Sigmoid colon (tissue), 7 donors: Measurements from ENCODE around the gene TRIM25. TPM values are rescaled to one million over a fixed set of nuclear protein-coding genes. Genes with fewer than 3 reads are reported as not detected.

Source experiments
- DNase-seq: peaks from one replicate; pipeline ENCODE4 v3.0.0-alpha.2; 2019
- H3K27ac ChIP-seq, 4 donors: fragments of 200-600 bp; sonication (generic); one replicate each; pipeline ENCODE4 v1.5.1; 2016 to 2019; ENCODE audit warnings: mild to moderate bottlenecking in 1 of 4
- H3K27me3 ChIP-seq, 3 donors: fragments of 200-600 bp; sonication (generic); one replicate each; pipeline ENCODE4 v1.5.1; 2019; ENCODE audit warnings: mild to moderate bottlenecking in 1 of 3
- H3K36me3 ChIP-seq, 4 donors: fragments of 200-600 bp; sonication (generic); one replicate each; pipeline ENCODE4 v1.5.1; 2016 to 2019
- H3K4me1 ChIP-seq, 4 donors: fragments of 200-600 bp; sonication (generic); one replicate each; pipeline ENCODE4 v1.5.1; 2017 to 2019
- H3K4me3 ChIP-seq, 4 donors: fragments of 200-600 bp; sonication (generic); one replicate each; pipeline ENCODE4 v1.5.1; 2017 to 2019; ENCODE audit warnings: mild to moderate bottlenecking in 2 of 4, moderate library complexity in 1 of 4
- H3K9me3 ChIP-seq, 4 donors: fragments of 200-600 bp in 3 of 4; sonication (generic) in 3 of 4; one replicate each; pipeline versions ENCODE4 v1.5.1 to v1.6.1; 2013 to 2019
- EP300 ChIP-seq, 4 donors: sonication (generic); formaldehyde crosslinking; IDR thresholded peaks; one replicate each; pipeline ENCODE4 v1.6.1; 2017; ENCODE audit warnings: antibody characterized with exemption in 4 of 4
- POLR2A ChIP-seq, 2 donors: fragments of 450-650 bp; IDR thresholded peaks; one replicate each; pipeline ENCODE4 v1.6.1; 2016; ENCODE audit warnings: antibody characterized with exemption in 2 of 2, mild to moderate bottlenecking in 2 of 2, moderate library complexity in 2 of 2
- POLR2AphosphoS5 ChIP-seq, 4 donors: sonication (generic); formaldehyde crosslinking; IDR thresholded peaks; one replicate each; pipeline ENCODE4 v1.6.1; 2017; ENCODE audit warnings: antibody characterized with exemption in 4 of 4
- whole genome bisulfite sequencing, 2 donors: extraction: QIAGEN DNeasy Blood & Tissue Kit; methylation state at CpG; one replicate each; pipeline ENCODE4 v1.1.7; 2013; 5-methylcytosine and 5-hydroxymethylcytosine counted together
- intact Hi-C: fragments of 100-400 bp; cut with DNase I; formaldehyde crosslinking; loops from one replicate; pipeline ENCODE4 v1.15.1; 2023
- polyA plus RNA-seq, 3 donors: library from polyadenylated mRNA; stranded (reverse); fragments of 200-250 nt; gene quantifications; one replicate each; pipeline ENCODE4 v1.2.3, GENCODE V29; 2013
- total RNA-seq, 4 donors: library from RNA; depleted of rRNA; stranded (reverse); fragments of >200 nt; gene quantifications; one replicate each; pipeline ENCODE4 v1.1.0, GENCODE V29; 2016
- TF ChIP-seq, protein P1 (sequence below), 4 experiments: fragments of 450-650 bp in 3 of 4; fragments of 200-600 bp in 1 of 4; IDR thresholded peaks; one replicate each; pipeline ENCODE4 v1.5.1; 2016 to 2019; ENCODE audit warnings: antibody characterized with exemption in 4 of 4, mild to moderate bottlenecking in 3 of 4, moderate library complexity in 2 of 4
- donor health status: healthy with polysubstance abuse.
- donor health status: Bipolar disorder and iron deficiency.
- donor health status: healthy.

Gene TRIM25
- total and polyA plus RNA-seq, 7 donors, result 10.8 to 51.6 (median 20.3) TPM

DNA sequence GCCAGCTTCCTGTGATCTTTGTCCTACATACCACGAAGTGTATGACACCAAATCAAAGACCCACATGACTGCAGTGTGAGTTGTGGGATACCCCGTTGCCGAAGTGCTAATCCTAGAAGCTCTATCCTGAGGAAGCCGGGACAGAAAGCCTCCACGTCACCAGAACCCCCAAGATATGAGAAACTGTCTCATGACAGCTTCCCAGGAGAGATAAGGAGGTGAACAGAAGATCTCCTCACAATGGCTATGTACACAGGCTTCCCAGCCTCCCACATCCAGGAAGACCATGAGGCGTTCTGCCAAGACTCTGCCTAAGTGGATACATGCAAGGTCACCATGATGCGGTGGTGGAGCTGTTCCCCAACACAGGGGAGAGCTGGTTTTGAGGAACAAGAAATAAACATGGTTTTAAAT lies 37.1 kb downstream of the TRIM25 start:
- intact Hi-C loops, result no loop called here
- no peaks in the 10 kb centered on the region for H3K4me1 ChIP-seq
- WGBS, 2 donors, result 82 to 89% methylated on average over 7 of the region's 7 CpGs

DNA sequence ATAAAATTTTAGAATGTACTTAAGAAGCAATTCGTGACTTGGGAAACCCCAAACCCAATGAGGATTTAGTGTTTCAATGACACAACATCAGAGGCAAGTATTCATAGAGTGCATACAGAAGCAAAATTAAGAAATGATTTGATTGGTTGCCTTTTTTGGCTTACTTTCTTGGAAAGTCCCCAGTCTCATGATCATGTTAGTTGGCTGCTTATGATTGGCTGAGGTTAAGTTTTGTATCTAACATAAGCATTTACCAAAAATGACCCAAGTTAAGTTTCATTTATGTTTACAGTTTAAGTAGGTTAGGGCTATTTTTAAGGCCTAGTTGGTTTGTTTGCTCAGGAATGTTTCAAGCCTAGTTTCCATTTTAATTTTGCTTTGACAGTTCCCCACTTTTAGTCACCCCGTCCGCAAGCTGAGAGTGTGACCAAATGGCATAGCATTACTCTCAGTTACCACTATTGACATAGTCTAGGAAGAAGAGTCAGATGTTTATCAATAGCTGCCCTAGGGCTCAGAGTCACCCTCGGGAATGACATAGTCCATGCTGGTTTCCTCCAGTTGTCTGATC lies 43.7 kb downstream of the TRIM25 start:
- Histone ChIP-seq H3K4me1 (peaks cover 0 to 11% (median 5%) of the 10 kb centered on the region in 4 donors), H3K27me3 (no peaks in the 10 kb centered on the region), H3K4me3 (no peak overlapping the region), H3K27ac (no peak overlapping the region), H3K9me3 (no peaks in the 10 kb centered on the region), H3K36me3 (no peaks in the 10 kb centered on the region)
- intact Hi-C loops, result no loop called here
- WGBS, 2 donors, result 82 to 83% methylated on average over 4 of the region's 4 CpGs
- no peak for DNase-seq
- TF ChIP-seq EP300 (IDR thresholded peaks at IDR 0.05), result no peak
- TF ChIP-seq POLR2AphosphoS5 (IDR thresholded peaks at IDR 0.05), result no peak
- TF ChIP-seq POLR2A (IDR thresholded peaks at IDR 0.05), result no peak
- TF ChIP-seq, protein P1, sequence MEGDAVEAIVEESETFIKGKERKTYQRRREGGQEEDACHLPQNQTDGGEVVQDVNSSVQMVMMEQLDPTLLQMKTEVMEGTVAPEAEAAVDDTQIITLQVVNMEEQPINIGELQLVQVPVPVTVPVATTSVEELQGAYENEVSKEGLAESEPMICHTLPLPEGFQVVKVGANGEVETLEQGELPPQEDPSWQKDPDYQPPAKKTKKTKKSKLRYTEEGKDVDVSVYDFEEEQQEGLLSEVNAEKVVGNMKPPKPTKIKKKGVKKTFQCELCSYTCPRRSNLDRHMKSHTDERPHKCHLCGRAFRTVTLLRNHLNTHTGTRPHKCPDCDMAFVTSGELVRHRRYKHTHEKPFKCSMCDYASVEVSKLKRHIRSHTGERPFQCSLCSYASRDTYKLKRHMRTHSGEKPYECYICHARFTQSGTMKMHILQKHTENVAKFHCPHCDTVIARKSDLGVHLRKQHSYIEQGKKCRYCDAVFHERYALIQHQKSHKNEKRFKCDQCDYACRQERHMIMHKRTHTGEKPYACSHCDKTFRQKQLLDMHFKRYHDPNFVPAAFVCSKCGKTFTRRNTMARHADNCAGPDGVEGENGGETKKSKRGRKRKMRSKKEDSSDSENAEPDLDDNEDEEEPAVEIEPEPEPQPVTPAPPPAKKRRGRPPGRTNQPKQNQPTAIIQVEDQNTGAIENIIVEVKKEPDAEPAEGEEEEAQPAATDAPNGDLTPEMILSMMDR (IDR thresholded peaks at IDR 0.05), result no peak

More for the DNA sequence above, 37.1 kb downstream of the TRIM25 start:
- H3K4me3 ChIP-seq, result no peak overlapping the region
- H3K36me3 ChIP-seq, result no peaks in the 10 kb centered on the region
- no peaks in the 10 kb centered on the region for H3K27me3 ChIP-seq
- H3K9me3 ChIP-seq, result no peaks in the 10 kb centered on the region
- no peak for DNase-seq
- no peak for TF ChIP-seq EP300 (IDR thresholded peaks at IDR 0.05)
- TF ChIP-seq, protein P1 (IDR thresholded peaks at IDR 0.05), result no peak
- H3K27ac ChIP-seq, result no peak overlapping the region

DNA sequence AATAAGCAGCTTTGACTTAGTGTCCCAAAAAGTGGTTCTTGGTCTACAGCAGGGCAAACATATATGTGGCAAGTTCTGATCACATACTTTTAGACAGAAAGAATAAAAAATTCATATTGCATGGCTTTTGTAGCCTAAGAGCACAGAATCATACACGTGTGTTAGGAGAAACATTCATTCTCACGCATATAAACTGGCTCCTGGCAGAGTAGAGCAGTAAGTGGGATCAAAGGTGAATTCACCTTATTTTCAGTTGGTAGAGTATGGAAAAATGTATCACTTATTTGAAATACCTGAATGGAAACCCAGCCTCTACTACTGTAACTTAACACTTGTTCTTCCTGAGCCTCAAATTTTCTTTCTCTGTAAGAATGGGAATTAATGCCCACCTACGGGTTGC lies 45.1 kb downstream of the TRIM25 start:
- no peak for DNase-seq
- H3K4me3 ChIP-seq, result no peak overlapping the region
- H3K4me1 ChIP-seq, result peaks cover 0 to 11% (median 5%) of the 10 kb centered on the region in 4 donors
- 46 to 86% methylated on average over 3 of the region's 3 CpGs for WGBS, 2 donors
- no peak for TF ChIP-seq EP300 (IDR thresholded peaks at IDR 0.05)
- TF ChIP-seq POLR2A (IDR thresholded peaks at IDR 0.05), result no peak
- H3K9me3 ChIP-seq, result no peaks in the 10 kb centered on the region
- H3K36me3 ChIP-seq, result no peaks in the 10 kb centered on the region
- intact Hi-C loops, result no loop called here
- no peaks in the 10 kb centered on the region for H3K27me3 ChIP-seq
- H3K27ac ChIP-seq, result peak overlapping the region in 1 of 4 donors; percentile 54

DNA sequence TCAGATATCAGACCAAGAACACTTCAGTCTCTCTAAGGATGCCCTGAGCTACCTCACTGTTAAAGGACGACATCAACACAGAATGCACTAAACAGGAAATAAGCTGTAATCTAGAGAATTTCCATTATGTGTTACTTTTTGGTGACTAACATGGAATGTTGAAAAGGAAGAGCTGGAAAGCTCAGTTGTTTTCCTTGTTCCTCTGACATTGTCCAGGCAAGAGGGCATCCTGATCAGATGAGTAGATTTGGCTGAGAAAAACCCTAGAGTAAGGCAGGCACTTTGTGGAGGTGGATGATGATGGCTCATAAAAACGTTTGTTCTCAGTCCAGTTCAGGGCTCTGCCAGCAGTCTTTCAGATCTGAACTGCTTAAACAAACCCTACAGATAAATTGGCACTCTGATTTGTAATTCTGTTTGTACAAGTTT lies 45.9 kb downstream of the TRIM25 start:
- 19 to 55% methylated on average over 2 of the region's 2 CpGs for WGBS, 2 donors

DNA sequence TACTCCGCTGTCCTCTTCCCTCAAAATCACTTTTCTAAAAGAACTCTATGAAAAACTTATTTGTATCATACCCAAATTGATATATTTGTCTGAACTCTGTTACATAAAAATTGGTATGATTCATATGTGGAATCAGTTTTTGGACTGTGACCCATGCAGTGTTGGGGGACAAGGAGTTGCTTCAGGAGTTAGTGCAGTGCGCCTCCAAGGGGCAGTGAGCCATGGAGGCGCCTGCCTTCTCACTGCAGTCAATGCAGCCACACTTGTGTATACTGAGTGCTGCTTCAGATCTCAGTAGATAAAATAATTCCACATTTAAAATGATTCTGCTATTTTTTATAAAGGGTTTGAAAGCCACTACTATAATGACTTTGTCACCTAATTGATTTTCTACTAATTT lies 47.4 kb downstream of the TRIM25 start:
- H3K4me3 ChIP-seq, result no peak overlapping the region
- intact Hi-C loops, result no loop called here
- peaks cover 0 to 11% (median 5%) of the 10 kb centered on the region in 4 donors for H3K4me1 ChIP-seq
- 45 to 53% methylated on average over 3 of the region's 3 CpGs for WGBS, 2 donors
- TF ChIP-seq POLR2AphosphoS5 (IDR thresholded peaks at IDR 0.05) (no peak), EP300 (IDR thresholded peaks at IDR 0.05) (no peak), POLR2A (IDR thresholded peaks at IDR 0.05) (no peak)
- TF ChIP-seq, protein P1 (IDR thresholded peaks at IDR 0.05), result no peak
- H3K27me3 ChIP-seq, result no peaks in the 10 kb centered on the region
- H3K9me3 ChIP-seq, result no peaks in the 10 kb centered on the region
- DNase-seq, result no peak
- H3K36me3 ChIP-seq, result peaks cover 0 to 21% (median 6%) of the 10 kb centered on the region in 4 donors
- no peak overlapping the region for H3K27ac ChIP-seq

More for the DNA sequence above, 45.9 kb downstream of the TRIM25 start:
- H3K27ac ChIP-seq, result peak overlapping the region in 2 of 4 donors; percentile 13 to 54
- TF ChIP-seq, protein P1 (IDR thresholded peaks at IDR 0.05), result no peak
- TF ChIP-seq POLR2AphosphoS5 (IDR thresholded peaks at IDR 0.05), result peak in 3 of 4 donors; percentile 40 to 47 (median 47)
- intact Hi-C loops, result no loop called here
- H3K9me3 ChIP-seq, result no peaks in the 10 kb centered on the region
- no peaks in the 10 kb centered on the region for H3K27me3 ChIP-seq
- peaks cover 0 to 6% (median 3%) of the 10 kb centered on the region in 4 donors for H3K36me3 ChIP-seq
- H3K4me3 ChIP-seq, result no peak overlapping the region
- DNase-seq, result no peak
- H3K4me1 ChIP-seq, result peaks cover 0 to 11% (median 5%) of the 10 kb centered on the region in 4 donors
